ENCODE measurements around the gene EP400. TPM values are rescaled to one million over a fixed set of nuclear protein-coding genes. Genes with fewer than 3 reads are reported as not detected.
A peak's percentile ranks its signal among the peaks of the same experiment; 100 is the strongest.

EP400 gene
- total RNA-seq, 1 experiment from 2014 or later = 61.7 TPM

GRCh38 chr12:132026061-132026795, 76.5 kb downstream of the EP400 start:
- Histone ChIP-seq H2AFZ (ENCODE audit: low read length) (no peak overlapping the region), H3K4me1 (ENCODE audit: insufficient read depth, low read length) (no peaks in the 10 kb centered on the region), H3K23ac (ENCODE audit: insufficient read length, low read depth, low read length) (no peak overlapping the region), H2BK5ac (ENCODE audit: insufficient read length, low read length) (no peak overlapping the region), H3K23me2 (ENCODE audit: insufficient read length, low read depth, low read length, poor library complexity, severe bottlenecking) (no peaks in the 10 kb centered on the region), H2BK15ac (ENCODE audit: low read depth, low read length) (no peak overlapping the region), H3K27ac (ENCODE audit: insufficient read length, low read depth, low read length) (no peak overlapping the region), H3K27me3 (ENCODE audit: insufficient read depth, low read length) (no peaks in the 10 kb centered on the region), H3T11ph (ENCODE audit: low read length) (no peak overlapping the region), H4K8ac (replicated peaks; ENCODE audit: insufficient read length, low read depth, low read length) (no peak overlapping the region), H4K91ac (ENCODE audit: insufficient read length, low read depth, low read length) (no peak overlapping the region), H3K9me3 (ENCODE audit: control insufficient read depth, low read depth, low read length) (no peaks in the 10 kb centered on the region), H3K4ac (ENCODE audit: low read depth, low read length) (no peak overlapping the region), H4K20me1 (ENCODE audit: control insufficient read depth, insufficient read depth, insufficient read length) (no peaks in the 10 kb centered on the region), H3K79me2 (ENCODE audit: insufficient read depth, low read length) (no peaks in the 10 kb centered on the region), H2BK120ac (ENCODE audit: low read depth, low read length, poor library complexity, severe bottlenecking) (no peak overlapping the region), H2AK5ac (ENCODE audit: insufficient read length, low read length) (no peak overlapping the region), H3K9ac (ENCODE audit: extremely low read depth, insufficient read length, low read length) (no peak overlapping the region), H2BK12ac (ENCODE audit: insufficient read length, low read depth, low read length) (no peak overlapping the region), H3K4me2 (ENCODE audit: insufficient read depth, insufficient read length, low read length) (no peak overlapping the region), H3K14ac (ENCODE audit: insufficient read depth, low read length) (no peak overlapping the region), H3K56ac (ENCODE audit: insufficient read length, low read depth, low read length) (no peak overlapping the region), H4K5ac (ENCODE audit: insufficient read length, low read depth, low read length) (no peak overlapping the region), H2BK20ac (ENCODE audit: low read depth, low read length, poor library complexity, severe bottlenecking) (no peak overlapping the region), H3K18ac (ENCODE audit: insufficient read length, low read depth, low read length) (no peak overlapping the region), H3K79me1 (ENCODE audit: insufficient read depth, low read depth, low read length, poor library complexity, severe bottlenecking) (no peaks in the 10 kb centered on the region)
- no peaks in the 10 kb centered on the region for H3K4me1 Mint-ChIP-seq
- H3K36me3 Mint-ChIP-seq (ENCODE audit: insufficient read depth in 1 of 3, low read depth in 3 of 3) = peaks cover 44 to 88% (median 87%) of the 10 kb centered on the region in 3 experiments; a peak in 6 of 7 replicates
- H3K4me3 Mint-ChIP-seq = no peak overlapping the region
- H3K27me3 Mint-ChIP-seq (ENCODE audit: low read depth) = no peaks in the 10 kb centered on the region; the same call in 1 of the 2 replicates
- no peak for TF ChIP-seq CTCF (conservative IDR thresholded peaks at IDR 0.05)
- peak overlapping the region in 1 of 3 experiments; percentile 18; a peak in 2 of 7 replicates for H3K27ac Mint-ChIP-seq
- H3K9me3 Mint-ChIP-seq = no peaks in the 10 kb centered on the region
- no CpG with 5 or more reads among the region's 13 CpGs for WGBS (ENCODE audit: extremely low coverage, insufficient read length, low lambda C conversion rate)
- DNase-seq = no peak
